ENCODE measurements around the gene ATOH1. TPM values are rescaled to one million over a fixed set of nuclear protein-coding genes. Genes with fewer than 3 reads are reported as not detected.

The ATOH1 gene
- total RNA-seq, 1 experiment from 2014 or later = not detected

GRCh38 chr4:93839704-93840103 lies 11.2 kb downstream of the ATOH1 start:
- no peak for TF ChIP-seq TCF7L2 (IDR thresholded peaks at IDR 0.05; ENCODE audit: low read depth, low read length)
- TF ChIP-seq REST (IDR thresholded peaks at IDR 0.05; ENCODE audit: insufficient read depth in 1 of 2, low read depth in 2 of 2, low read length in 1 of 2) = no peak
- TF ChIP-seq CTCF (IDR thresholded peaks at IDR 0.05) = no peak
- TF ChIP-seq SIN3A (IDR thresholded peaks at IDR 0.05; ENCODE audit: borderline replicate concordance, insufficient read depth, low read depth, low read length) = no peak
- no peak for TF ChIP-seq POLR2AphosphoS5 (IDR thresholded peaks at IDR 0.05; ENCODE audit: low read depth, low read length)
- no peak for DNase-seq (ENCODE audit: low read depth, low spot score)
- POLR2A ChIA-PET = no interaction called here
- H3K36me3 ChIP-seq (ENCODE audit: control insufficient read depth, insufficient read depth, low read length) = no peaks in the 10 kb centered on the region
- H3K9me3 ChIP-seq (ENCODE audit: control insufficient read depth, insufficient read depth, low read depth, low read length) = no peaks in the 10 kb centered on the region
- in situ Hi-C loops (cut with HindIII; ENCODE audit: low pct_unique_long_range_greater_than_20kb, low sequenced_read_pairs) (no loop called here), intact Hi-C loops (cut with micrococcal nuclease; ENCODE audit: unreplicated experiment) (no loop called here)
- BruUV-seq (replicated peaks) = no TSS peak
- H3K27ac ChIP-seq (ENCODE audit: low read length) = no peak overlapping the region
- CTCF ChIA-PET = no interaction called here
- no peaks in the 10 kb centered on the region for H3K27me3 ChIP-seq (ENCODE audit: control insufficient read depth, insufficient read depth, low read length)
- no peak overlapping the region for H3K4me3 ChIP-seq (ENCODE audit: low read depth in 2 of 2, low read length in 2 of 2)
- no peaks in the 10 kb centered on the region for H3K4me1 ChIP-seq (ENCODE audit: control insufficient read depth, insufficient read depth, low read length)
- no peak for ATAC-seq

- no peak overlapping the region for H3K27ac ChIP-seq (ENCODE audit: low read length)
- H3K4me1 ChIP-seq (ENCODE audit: control insufficient read depth, insufficient read depth, low read length) = no peaks in the 10 kb centered on the region
- in situ Hi-C loops (cut with HindIII; ENCODE audit: low pct_unique_long_range_greater_than_20kb, low sequenced_read_pairs) = no loop called here
- H3K36me3 ChIP-seq (ENCODE audit: control insufficient read depth, insufficient read depth, low read length) = no peaks in the 10 kb centered on the region
- H3K9me3 ChIP-seq (ENCODE audit: control insufficient read depth, insufficient read depth, low read depth, low read length) = no peaks in the 10 kb centered on the region
- TF ChIP-seq CTCF (IDR thresholded peaks at IDR 0.05) (no peak), REST (IDR thresholded peaks at IDR 0.05; ENCODE audit: insufficient read depth in 1 of 2, low read depth in 2 of 2, low read length in 1 of 2) (no peak), SIN3A (IDR thresholded peaks at IDR 0.05; ENCODE audit: borderline replicate concordance, insufficient read depth, low read depth, low read length) (no peak), TCF7L2 (IDR thresholded peaks at IDR 0.05; ENCODE audit: low read depth, low read length) (no peak), POLR2AphosphoS5 (IDR thresholded peaks at IDR 0.05; ENCODE audit: low read depth, low read length) (no peak)
- BruUV-seq (replicated peaks) = no TSS peak
- intact Hi-C loops (cut with micrococcal nuclease; ENCODE audit: unreplicated experiment) = no loop called here
- ATAC-seq (no peak), DNase-seq (ENCODE audit: low read depth, low spot score) (no peak)
- CTCF ChIA-PET = no interaction called here
- POLR2A ChIA-PET = no interaction called here
- H3K27me3 ChIP-seq (ENCODE audit: control insufficient read depth, insufficient read depth, low read length) = no peaks in the 10 kb centered on the region
- no peak overlapping the region for H3K4me3 ChIP-seq (ENCODE audit: low read depth in 2 of 2, low read length in 2 of 2)
These were observed 13.3 kb downstream of the ATOH1 start for GRCh38 chr4:93841803-93842345.
